IMR-90 (cell line): ENCODE results near the gene METAP2. TPM values are rescaled to one million over a fixed set of nuclear protein-coding genes. Genes with fewer than 3 reads are reported as not detected.

Experiments used
- ATAC-seq: fragments of 200-7000 bp; cut with Tn5 transposase; 2 replicates; pipeline ENCODE4 v1.9.1; 2020; ENCODE audit warnings: low read depth, mild to moderate bottlenecking, moderate library complexity
- BruUV-seq: library from RNA; stranded (reverse); fragments of 400-500 nt; replicated peaks from 2 replicates; lab custom pipeline; 2021; lab: Mats Ljungman, UMichigan
- CTCF ChIA-PET: fragments of 300-600 bp; formaldehyde crosslinking; extraction: SDS; loops from one replicate; lab custom pipeline; 2021; ENCODE audit warnings: antibody characterized with exemption; lab: Yijun Ruan, JAX
- POLR2A ChIA-PET: fragments of 300-600 bp; sonication (Branson Sonifier 250); formaldehyde crosslinking; loops from one replicate; lab custom pipeline; 2022; ENCODE audit warnings: antibody characterized with exemption; ENCODE audit not compliant: unreplicated experiment; lab: Charles Lee
- DNase-seq: peaks from one replicate; pipeline ENCODE4 v3.0.0; 2013
- H2AFZ ChIP-seq: replicated peaks from 2 replicates; pipeline ENCODE3; 2013; ENCODE audit warnings: low read length, mild to moderate bottlenecking; ENCODE audit not compliant: poor library complexity
- H2AK5ac ChIP-seq: 2 replicates; pipeline ENCODE4 v1.6.1; 2013; ENCODE audit warnings: low read depth, low read length, inconsistent platforms
- H2AK9ac ChIP-seq: replicated peaks from 2 replicates; pipeline ENCODE3; 2013; ENCODE audit warnings: mild to moderate bottlenecking, low read depth, low read length, moderate library complexity; ENCODE audit not compliant: poor library complexity
- H2BK120ac ChIP-seq: 2 replicates; pipeline ENCODE4 v1.6.1; 2013; ENCODE audit warnings: low read depth, low read length, inconsistent platforms
- H2BK15ac ChIP-seq: 3 replicates; pipeline ENCODE4 v1.6.1; 2013; ENCODE audit warnings: low read depth, low read length, inconsistent platforms
- H2BK20ac ChIP-seq: 2 replicates; pipeline ENCODE4 v1.6.1; 2013; ENCODE audit warnings: low read depth, mild to moderate bottlenecking, inconsistent platforms, low read length, moderate library complexity
- H2BK5ac ChIP-seq: 2 replicates; pipeline ENCODE4 v1.6.1; 2013; ENCODE audit warnings: mild to moderate bottlenecking, low read depth, low read length, inconsistent platforms; ENCODE audit not compliant: poor library complexity, severe bottlenecking
- H3K14ac ChIP-seq: replicated peaks from 2 replicates; pipeline ENCODE4 v1.6.1; 2013; ENCODE audit warnings: low read depth, low read length, inconsistent platforms
- H3K18ac ChIP-seq: 2 replicates; pipeline ENCODE4 v1.6.1; 2013; ENCODE audit warnings: low read depth, low read length, control low read depth
- H3K23ac ChIP-seq: 2 replicates; pipeline ENCODE4 v1.6.1; 2013; ENCODE audit warnings: low read depth, low read length, inconsistent platforms
- H3K27ac ChIP-seq: 2 replicates; pipeline ENCODE4 v1.5.1; 2013; ENCODE audit warnings: mild to moderate bottlenecking, control low read depth, low read length; ENCODE audit not compliant: insufficient read depth
- H3K27me3 ChIP-seq: 2 replicates; pipeline ENCODE4 v1.6.1; 2013; ENCODE audit warnings: low read length; ENCODE audit not compliant: control insufficient read depth, insufficient read depth
- H3K36me3 ChIP-seq: 2 replicates; pipeline ENCODE4 v1.6.1; 2013; ENCODE audit warnings: low read length, mixed read lengths; ENCODE audit not compliant: control insufficient read depth, insufficient read depth
- H3K4ac ChIP-seq: 2 replicates; pipeline ENCODE4 v1.6.1; 2013; ENCODE audit warnings: low read depth, low read length, inconsistent platforms
- H3K4me1 ChIP-seq: 2 replicates; pipeline ENCODE4 v1.6.1; 2013; ENCODE audit warnings: low read length, mixed read lengths; ENCODE audit not compliant: control insufficient read depth, insufficient read depth
- H3K4me2 ChIP-seq: 2 replicates; pipeline ENCODE4 v1.6.1; 2013; ENCODE audit warnings: low read depth, mild to moderate bottlenecking, control low read depth, low read length, moderate library complexity
- H3K4me3 ChIP-seq: 2 replicates; pipeline ENCODE4 v1.5.1; 2013; ENCODE audit warnings: low read depth, mild to moderate bottlenecking, control low read depth, low read length, moderate library complexity; ENCODE audit not compliant: insufficient read depth
- H3K56ac ChIP-seq: 2 replicates; pipeline ENCODE4 v1.6.1; 2013; ENCODE audit warnings: low read length, inconsistent platforms; ENCODE audit not compliant: insufficient read depth; ENCODE audit errors: extremely low read depth
- H3K79me1 ChIP-seq, 2 experiments: 2 replicates each; pipeline ENCODE4 v1.6.1; 2013; ENCODE audit warnings: low read length in 2 of 2, inconsistent platforms in 1 of 2, low read depth in 1 of 2
- H3K9ac ChIP-seq: 2 replicates; pipeline ENCODE4 v1.6.1; 2013; ENCODE audit warnings: low read depth, low read length, control low read depth
- H3K9me1 ChIP-seq: 2 replicates; pipeline ENCODE4 v1.6.1; 2013; ENCODE audit warnings: low read length, inconsistent platforms; ENCODE audit not compliant: insufficient read depth
- H3K9me3 ChIP-seq: 2 replicates; pipeline ENCODE4 v1.6.1; 2013; ENCODE audit warnings: low read length; ENCODE audit not compliant: control insufficient read depth, insufficient read depth
- H4K20me1 ChIP-seq: 2 replicates; pipeline ENCODE4 v1.6.1; 2013; ENCODE audit warnings: low read length, inconsistent platforms; ENCODE audit not compliant: insufficient read depth
- H4K5ac ChIP-seq: 2 replicates; pipeline ENCODE4 v1.6.1; 2013; ENCODE audit warnings: mild to moderate bottlenecking, low read depth, low read length, control low read depth
- H4K8ac ChIP-seq, 2 experiments: 2 replicates each; pipeline ENCODE4 v1.6.1; 2013; ENCODE audit warnings: low read depth in 2 of 2, low read length in 2 of 2, control low read depth in 1 of 2, inconsistent platforms in 1 of 2
- H4K91ac ChIP-seq: 2 replicates; pipeline ENCODE4 v1.6.1; 2013; ENCODE audit warnings: low read depth, low read length, inconsistent platforms; ENCODE audit not compliant: insufficient read depth
- CEBPB ChIP-seq: IDR thresholded peaks from 2 replicates; pipeline ENCODE4 v1.6.1; 2012; ENCODE audit warnings: low read depth, low read length, improper control_type of control experiment
- CHD1 ChIP-seq: IDR thresholded peaks from 2 replicates; pipeline ENCODE4 v1.6.1; 2012; ENCODE audit warnings: low read depth, low read length, improper control_type of control experiment
- MXI1 ChIP-seq: IDR thresholded peaks from 2 replicates; pipeline ENCODE4 v1.6.1; 2012; ENCODE audit warnings: low read depth, mild to moderate bottlenecking, low read length, moderate library complexity, borderline replicate concordance
- POLR2A ChIP-seq: IDR thresholded peaks from 2 replicates; pipeline ENCODE4 v1.6.1; 2012; ENCODE audit warnings: mild to moderate bottlenecking, low read depth, low read length
- WGBS, 2 experiments: methylation state at CpG; one replicate each; pipeline versions ENCODE4 v1.1.5 to v1.1.7; 2013; ENCODE audit warnings: missing lambda C conversion rate in 2 of 2; ENCODE audit not compliant: insufficient read length in 1 of 2; ENCODE audit errors: extremely low coverage in 2 of 2; 5-methylcytosine and 5-hydroxymethylcytosine counted together
- dilution Hi-C: fragments of 300-500 bp; cut with HindIII; formaldehyde crosslinking; loops from one replicate; pipeline ENCODE4 v1.14.3; 2018; ENCODE audit warnings: low sequenced_read_pairs; ENCODE audit not compliant: unreplicated experiment
- in situ Hi-C: fragments of 300-500 bp; cut with MboI; formaldehyde crosslinking; loops from 3 replicates; pipeline ENCODE4 v1.14.3; 2019; ENCODE audit warnings: low sequenced_read_pairs, inconsistent platforms, mixed read lengths
- intact Hi-C: fragments of 100-400 bp; cut with micrococcal nuclease; formaldehyde crosslinking; loops from 2 replicates; pipeline ENCODE4 v1.10.0; 2022
- polyA plus RNA-seq, 3 experiments: library from polyadenylated mRNA; depleted of rRNA; stranded (reverse); fragments of >200 nt; gene quantifications; 2 replicates each; pipeline ENCODE4 v1.2.3, GENCODE V29; 2012; ENCODE audit warnings: low replicate concordance in 1 of 3
- total RNA-seq: library from RNA; depleted of rRNA; stranded (reverse); fragments of >200 nt; gene quantifications from 2 replicates; pipeline ENCODE4 v1.2.3, GENCODE V29; 2012
- TF ChIP-seq, protein P1 (sequence below): conservative IDR thresholded peaks from 2 replicates; pipeline ENCODE4 v1.5.1; 2012; ENCODE audit warnings: mild to moderate bottlenecking, low read depth, low read length, improper control_type of control experiment
- TF ChIP-seq, protein P2 (sequence below): fragments of 150-350 bp; IDR thresholded peaks from 2 replicates; pipeline ENCODE4 v1.6.1; 2017; ENCODE audit warnings: mild to moderate bottlenecking, antibody characterized with exemption, low read length, low read depth
- TF ChIP-seq, protein P3 (sequence below): fragments of 150-350 bp; IDR thresholded peaks from 2 replicates; pipeline ENCODE4 v1.6.1; 2016; ENCODE audit warnings: low read depth, mild to moderate bottlenecking, low read length, moderate library complexity, borderline replicate concordance

METAP2 gene
- total and polyA plus RNA-seq, 2 of the 4 experiments (the other 2 are of a cell fraction), result 62.5 to 72.9 TPM

DNA sequence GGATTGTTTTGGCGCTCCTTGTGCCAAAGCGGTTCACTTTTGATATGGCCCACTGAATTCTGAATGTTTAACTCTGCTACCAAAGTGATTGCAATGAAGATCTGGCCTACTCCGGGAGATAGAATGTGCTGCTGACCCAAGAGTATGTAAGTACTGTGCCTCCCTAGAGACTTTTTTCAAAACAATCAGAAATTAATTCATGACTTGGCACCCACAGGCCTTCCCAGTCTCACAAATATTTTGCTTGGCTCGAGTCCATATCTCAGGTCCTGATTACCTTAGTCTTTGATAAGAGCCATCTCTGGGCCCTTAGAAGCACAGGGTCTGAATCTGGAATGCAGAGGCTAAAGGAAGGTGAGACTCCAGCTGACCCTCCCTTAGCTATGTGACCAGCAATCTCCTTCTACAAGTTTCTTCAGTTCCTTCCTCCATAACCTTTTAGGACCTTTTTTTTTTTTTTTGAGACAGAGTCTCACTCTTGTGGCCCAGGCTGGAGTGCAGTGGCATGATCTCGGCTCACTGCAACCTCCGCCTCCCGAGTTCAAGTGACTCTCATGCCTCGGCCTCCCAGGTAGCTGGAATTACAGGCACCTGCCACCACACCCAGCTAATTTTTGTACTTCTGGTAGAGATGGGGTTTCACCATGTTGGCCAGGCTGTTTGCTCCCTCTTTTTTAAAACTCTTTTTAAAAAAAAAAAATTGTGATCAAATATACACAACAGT lies 49.5 kb upstream of the METAP2 start:
- H3K4me3 ChIP-seq, result no peak overlapping the region

More for the DNA sequence above, 49.5 kb upstream of the METAP2 start:
- TF ChIP-seq CHD1 (no peak), POLR2A (no peak), CEBPB (no peak), MXI1 (no peak)
- TF ChIP-seq, protein P1, sequence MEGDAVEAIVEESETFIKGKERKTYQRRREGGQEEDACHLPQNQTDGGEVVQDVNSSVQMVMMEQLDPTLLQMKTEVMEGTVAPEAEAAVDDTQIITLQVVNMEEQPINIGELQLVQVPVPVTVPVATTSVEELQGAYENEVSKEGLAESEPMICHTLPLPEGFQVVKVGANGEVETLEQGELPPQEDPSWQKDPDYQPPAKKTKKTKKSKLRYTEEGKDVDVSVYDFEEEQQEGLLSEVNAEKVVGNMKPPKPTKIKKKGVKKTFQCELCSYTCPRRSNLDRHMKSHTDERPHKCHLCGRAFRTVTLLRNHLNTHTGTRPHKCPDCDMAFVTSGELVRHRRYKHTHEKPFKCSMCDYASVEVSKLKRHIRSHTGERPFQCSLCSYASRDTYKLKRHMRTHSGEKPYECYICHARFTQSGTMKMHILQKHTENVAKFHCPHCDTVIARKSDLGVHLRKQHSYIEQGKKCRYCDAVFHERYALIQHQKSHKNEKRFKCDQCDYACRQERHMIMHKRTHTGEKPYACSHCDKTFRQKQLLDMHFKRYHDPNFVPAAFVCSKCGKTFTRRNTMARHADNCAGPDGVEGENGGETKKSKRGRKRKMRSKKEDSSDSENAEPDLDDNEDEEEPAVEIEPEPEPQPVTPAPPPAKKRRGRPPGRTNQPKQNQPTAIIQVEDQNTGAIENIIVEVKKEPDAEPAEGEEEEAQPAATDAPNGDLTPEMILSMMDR, result no peak
- TF ChIP-seq, protein P2, sequence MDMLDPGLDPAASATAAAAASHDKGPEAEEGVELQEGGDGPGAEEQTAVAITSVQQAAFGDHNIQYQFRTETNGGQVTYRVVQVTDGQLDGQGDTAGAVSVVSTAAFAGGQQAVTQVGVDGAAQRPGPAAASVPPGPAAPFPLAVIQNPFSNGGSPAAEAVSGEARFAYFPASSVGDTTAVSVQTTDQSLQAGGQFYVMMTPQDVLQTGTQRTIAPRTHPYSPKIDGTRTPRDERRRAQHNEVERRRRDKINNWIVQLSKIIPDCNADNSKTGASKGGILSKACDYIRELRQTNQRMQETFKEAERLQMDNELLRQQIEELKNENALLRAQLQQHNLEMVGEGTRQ, result no peak
- TF ChIP-seq, protein P3, sequence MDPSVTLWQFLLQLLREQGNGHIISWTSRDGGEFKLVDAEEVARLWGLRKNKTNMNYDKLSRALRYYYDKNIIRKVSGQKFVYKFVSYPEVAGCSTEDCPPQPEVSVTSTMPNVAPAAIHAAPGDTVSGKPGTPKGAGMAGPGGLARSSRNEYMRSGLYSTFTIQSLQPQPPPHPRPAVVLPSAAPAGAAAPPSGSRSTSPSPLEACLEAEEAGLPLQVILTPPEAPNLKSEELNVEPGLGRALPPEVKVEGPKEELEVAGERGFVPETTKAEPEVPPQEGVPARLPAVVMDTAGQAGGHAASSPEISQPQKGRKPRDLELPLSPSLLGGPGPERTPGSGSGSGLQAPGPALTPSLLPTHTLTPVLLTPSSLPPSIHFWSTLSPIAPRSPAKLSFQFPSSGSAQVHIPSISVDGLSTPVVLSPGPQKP, result no peak
- no peak overlapping the region for H3K56ac ChIP-seq
- dilution Hi-C loops, result no loop called here
- no peaks in the 10 kb centered on the region for H3K36me3 ChIP-seq
- H3K18ac ChIP-seq, result no peak overlapping the region
- in situ Hi-C loops, result no loop called here
- no peak overlapping the region for H3K9ac ChIP-seq
- H4K5ac ChIP-seq, result no peak overlapping the region
- no peak for ATAC-seq
- no peak overlapping the region for H2AK9ac ChIP-seq
- H3K4me1 ChIP-seq, result no peaks in the 10 kb centered on the region
- H2AFZ ChIP-seq, result no peak overlapping the region
- H3K79me1 ChIP-seq, result no peaks in the 10 kb centered on the region
- H3K4me2 ChIP-seq, result no peak overlapping the region
- H2AK5ac ChIP-seq, result no peak overlapping the region
- H3K9me3 ChIP-seq, result no peaks in the 10 kb centered on the region
- intact Hi-C loops, result no loop called here
- no peaks in the 10 kb centered on the region for H3K27me3 ChIP-seq
- H3K9me1 ChIP-seq, result no peaks in the 10 kb centered on the region
- POLR2A ChIA-PET, result interaction anchor here (0.5 to 0.6 kb wide), 2 partner anchors 340 to 691 kb away, joined by 6 to 7 read pairs; no protein-coding TSS in a partner anchor
- no peaks in the 10 kb centered on the region for H4K20me1 ChIP-seq
- no peak for DNase-seq
- no peak overlapping the region for H4K91ac ChIP-seq
- H3K14ac ChIP-seq, result no peak overlapping the region
- H2BK20ac ChIP-seq, result no peak overlapping the region
- 100% methylated on average over 2 of the region's 8 CpGs; no CpG with 5 or more reads in 1 of the 2 experiments for WGBS, 2 experiments
- no peak overlapping the region for H3K4ac ChIP-seq
- no peak overlapping the region for H2BK120ac ChIP-seq
- H4K8ac ChIP-seq, result no peak overlapping the region
- H2BK15ac ChIP-seq, result no peak overlapping the region
- H2BK5ac ChIP-seq, result no peak overlapping the region
- no peak overlapping the region for H3K23ac ChIP-seq
- BruUV-seq, result no TSS peak
- H3K27ac ChIP-seq, result no peak overlapping the region
- CTCF ChIA-PET, result no interaction called here
